ENCODE data around the gene KLK1.

Gene KLK1

DNA sequence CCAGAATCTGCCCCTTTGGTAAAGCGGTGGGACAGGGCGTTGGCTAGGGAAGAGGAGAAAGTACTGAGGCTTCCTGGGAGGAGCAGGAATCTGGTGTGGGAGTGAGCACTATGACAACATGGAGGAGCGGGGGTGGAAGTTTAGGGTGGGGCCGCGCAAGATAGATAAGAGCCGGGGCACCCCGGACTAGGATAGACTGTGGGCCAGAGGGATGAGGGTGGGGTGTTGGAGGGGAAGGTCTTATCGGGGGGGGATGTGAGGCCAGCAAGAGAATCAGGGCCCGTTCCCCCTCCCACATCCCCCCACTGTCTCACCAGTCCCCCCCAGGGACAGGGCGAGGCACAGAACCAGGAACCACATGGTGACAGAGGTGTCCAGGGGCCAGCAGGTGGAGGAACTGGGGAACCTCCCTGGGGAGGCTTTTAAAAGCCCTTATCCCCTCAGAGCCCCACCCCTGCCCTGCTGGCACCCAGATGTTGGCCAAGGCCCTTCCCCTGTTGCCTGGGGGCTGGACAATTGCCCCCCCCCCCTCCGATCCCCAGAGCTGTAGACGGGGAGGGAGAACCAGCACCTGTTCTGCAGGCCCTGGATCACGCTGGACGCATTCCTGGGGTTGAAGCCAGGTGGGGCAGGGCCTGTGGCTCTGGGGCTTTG lies at the start of gene KLK1:
Gene KLK1, minus strand, starts transcription at position 399 of the 654 bp plus-strand sequence. Its CDS starts 39 bp downstream, at position 360.
- DNase-seq, result no peak

DNA sequence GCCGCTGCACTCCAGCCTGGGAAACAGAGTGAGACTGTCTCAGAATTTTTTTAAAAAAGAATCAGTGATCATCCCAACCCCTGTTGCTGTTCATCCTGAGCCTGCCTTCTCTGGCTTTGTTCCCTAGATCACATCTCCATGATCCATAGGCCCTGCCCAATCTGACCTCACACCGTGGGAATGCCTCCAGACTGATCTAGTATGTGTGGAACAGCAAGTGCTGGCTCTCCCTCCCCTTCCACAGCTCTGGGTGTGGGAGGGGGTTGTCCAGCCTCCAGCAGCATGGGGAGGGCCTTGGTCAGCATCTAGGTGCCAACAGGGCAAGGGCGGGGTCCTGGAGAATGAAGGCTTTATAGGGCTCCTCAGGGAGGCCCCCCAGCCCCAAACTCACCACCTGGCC lies 49.5 kb upstream of the KLK1 start, which contains the start of gene KLK2:
Gene KLK2, plus strand, starts transcription at position 384 of the 400 bp plus-strand sequence. CDS start 35 bp downstream, outside the sequence.
- no peak for DNase-seq

DNA sequence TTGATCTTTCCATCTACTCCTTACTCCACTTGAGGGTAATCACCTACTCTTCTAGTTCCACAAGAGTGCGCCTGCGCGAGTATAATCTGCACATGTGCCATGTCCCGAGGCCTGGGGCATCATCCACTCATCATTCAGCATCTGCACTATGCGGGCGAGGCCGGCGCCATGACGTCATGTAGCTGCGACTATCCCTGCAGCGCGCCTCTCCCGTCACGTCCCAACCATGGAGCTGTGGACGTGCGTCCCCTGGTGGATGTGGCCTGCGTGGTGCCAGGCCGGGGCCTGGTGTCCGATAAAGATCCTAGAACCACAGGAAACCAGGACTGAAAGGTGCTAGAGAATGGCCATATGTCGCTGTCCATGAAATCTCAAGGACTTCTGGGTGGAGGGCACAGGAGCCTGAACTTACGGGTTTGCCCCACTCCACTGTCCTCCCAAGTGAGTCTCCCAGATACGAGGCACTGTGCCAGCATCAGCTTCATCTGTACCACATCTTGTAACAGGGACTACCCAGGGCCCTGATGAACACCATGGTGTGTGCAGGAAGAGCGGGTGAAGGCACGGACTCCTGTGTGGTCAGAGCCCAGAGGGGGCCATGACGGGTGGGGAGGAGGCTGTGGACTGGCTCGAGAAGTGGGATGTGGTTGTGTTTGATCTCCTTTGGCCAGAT lies 47.0 kb upstream of the KLK1 start:
- DNase-seq, result no peak

DNA sequence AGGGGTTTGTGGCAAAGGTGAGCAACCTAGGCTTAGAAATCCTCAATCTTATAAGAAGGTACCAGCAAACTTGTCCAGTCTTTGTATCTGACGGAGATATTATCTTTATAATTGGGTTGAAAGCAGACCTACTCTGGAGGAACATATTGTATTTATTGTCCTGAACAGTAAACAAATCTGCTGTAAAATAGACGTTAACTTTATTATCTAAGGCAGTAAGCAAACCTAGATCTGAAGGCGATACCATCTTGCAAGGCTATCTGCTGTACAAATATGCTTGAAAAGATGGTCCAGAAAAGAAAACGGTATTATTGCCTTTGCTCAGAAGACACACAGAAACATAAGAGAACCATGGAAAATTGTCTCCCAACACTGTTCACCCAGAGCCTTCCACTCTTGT lies 45.9 kb upstream of the KLK1 start:
- DNase-seq, result no peak

DNA sequence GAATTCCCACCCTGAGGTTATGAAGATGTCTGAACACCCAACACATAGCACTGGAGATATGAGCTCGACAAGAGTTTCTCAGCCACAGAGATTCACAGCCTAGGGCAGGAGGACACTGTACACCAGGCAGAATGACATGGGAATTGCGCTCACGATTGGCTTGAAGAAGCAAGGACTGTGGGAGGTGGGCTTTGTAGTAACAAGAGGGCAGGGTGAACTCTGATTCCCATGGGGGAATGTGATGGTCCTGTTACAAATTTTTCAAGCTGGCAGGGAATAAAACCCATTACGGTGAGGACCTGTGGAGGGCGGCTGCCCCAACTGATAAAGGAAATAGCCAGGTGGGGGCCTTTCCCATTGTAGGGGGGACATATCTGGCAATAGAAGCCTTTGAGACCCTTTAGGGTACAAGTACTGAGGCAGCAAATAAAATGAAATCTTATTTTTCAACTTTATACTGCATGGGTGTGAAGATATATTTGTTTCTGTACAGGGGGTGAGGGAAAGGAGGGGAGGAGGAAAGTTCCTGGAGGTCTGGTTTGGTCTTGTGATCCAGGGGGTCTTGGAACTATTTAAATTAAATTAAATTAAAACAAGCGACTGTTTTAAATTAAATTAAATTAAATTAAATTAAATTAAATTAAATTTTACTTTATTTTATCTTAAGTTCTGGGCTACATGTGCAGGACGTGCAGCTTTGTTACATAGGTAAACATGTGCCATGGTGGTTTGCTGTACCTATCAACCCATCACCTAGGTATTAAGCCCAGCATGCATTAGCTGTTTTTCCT lies 38.1 kb upstream of the KLK1 start:
- no peak for DNase-seq

DNA sequence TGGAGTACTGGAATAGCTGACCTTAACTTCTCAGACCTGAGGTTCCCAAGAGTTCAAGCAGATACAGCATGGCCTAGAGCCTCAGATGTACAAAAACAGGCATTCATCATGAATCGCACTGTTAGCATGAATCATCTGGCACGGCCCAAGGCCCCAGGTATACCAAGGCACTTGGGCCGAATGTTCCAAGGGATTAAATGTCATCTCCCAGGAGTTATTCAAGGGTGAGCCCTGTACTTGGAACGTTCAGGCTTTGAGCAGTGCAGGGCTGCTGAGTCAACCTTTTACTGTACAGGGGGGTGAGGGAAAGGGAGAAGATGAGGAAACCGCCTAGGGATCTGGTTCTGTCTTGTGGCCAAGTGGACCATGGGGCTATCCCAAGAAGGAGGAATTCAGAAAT lies 37.4 kb upstream of the KLK1 start:
- DNase-seq, result no peak

DNA sequence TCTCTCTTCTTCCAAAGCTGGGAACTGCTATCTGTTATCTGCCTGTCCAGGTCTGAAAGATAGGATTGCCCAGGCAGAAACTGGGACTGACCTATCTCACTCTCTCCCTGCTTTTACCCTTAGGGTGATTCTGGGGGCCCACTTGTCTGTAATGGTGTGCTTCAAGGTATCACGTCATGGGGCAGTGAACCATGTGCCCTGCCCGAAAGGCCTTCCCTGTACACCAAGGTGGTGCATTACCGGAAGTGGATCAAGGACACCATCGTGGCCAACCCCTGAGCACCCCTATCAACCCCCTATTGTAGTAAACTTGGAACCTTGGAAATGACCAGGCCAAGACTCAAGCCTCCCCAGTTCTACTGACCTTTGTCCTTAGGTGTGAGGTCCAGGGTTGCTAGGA lies 36.3 kb upstream of the KLK1 start:
- no peak for DNase-seq

DNA sequence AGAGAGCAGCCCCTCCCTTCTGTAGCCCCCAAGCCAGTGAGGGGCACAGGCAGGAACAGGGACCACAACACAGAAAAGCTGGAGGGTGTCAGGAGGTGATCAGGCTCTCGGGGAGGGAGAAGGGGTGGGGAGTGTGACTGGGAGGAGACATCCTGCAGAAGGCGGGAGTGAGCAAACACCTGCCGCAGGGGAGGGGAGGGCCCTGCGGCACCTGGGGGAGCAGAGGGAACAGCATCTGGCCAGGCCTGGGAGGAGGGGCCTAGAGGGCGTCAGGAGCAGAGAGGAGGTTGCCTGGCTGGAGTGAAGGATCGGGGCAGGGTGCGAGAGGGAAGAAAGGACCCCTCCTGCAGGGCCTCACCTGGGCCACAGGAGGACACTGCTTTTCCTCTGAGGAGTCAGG lies 35.3 kb upstream of the KLK1 start:
- no peak for DNase-seq

DNA sequence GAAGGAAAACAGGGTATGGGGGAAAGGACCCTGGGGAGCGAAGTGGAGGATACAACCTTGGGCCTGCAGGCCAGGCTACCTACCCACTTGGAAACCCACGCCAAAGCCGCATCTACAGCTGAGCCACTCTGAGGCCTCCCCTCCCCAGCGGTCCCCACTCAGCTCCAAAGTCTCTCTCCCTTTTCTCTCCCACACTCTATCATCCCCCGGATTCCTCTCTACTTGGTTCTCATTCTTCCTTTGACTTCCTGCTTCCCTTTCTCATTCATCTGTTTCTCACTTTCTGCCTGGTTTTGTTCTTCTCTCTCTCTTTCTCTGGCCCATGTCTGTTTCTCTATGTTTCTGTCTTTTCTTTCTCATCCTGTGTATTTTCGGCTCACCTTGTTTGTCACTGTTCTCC lies 33.8 kb upstream of the KLK1 start:
- DNase-seq, result no peak

DNA sequence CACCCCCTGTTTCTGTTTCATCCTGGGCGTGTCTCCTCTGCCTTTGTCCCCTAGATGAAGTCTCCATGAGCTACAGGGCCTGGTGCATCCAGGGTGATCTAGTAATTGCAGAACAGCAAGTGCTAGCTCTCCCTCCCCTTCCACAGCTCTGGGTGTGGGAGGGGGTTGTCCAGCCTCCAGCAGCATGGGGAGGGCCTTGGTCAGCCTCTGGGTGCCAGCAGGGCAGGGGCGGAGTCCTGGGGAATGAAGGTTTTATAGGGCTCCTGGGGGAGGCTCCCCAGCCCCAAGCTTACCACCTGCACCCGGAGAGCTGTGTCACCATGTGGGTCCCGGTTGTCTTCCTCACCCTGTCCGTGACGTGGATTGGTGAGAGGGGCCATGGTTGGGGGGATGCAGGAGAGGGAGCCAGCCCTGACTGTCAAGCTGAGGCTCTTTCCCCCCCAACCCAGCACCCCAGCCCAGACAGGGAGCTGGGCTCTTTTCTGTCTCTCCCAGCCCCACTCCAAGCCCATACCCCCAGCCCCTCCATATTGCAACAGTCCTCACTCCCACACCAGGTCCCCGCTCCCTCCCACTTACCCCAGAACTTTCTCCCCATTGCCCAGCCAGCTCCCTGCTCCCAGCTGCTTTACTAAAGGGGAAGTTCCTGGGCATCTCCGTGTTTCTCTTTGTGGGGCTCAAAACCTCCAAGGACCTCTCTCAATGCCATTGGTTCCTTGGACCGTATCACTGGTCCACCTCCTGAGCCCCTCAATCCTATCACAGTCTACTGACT lies 31.2 kb upstream of the KLK1 start, which contains the start of gene KLK3:
Gene KLK3, plus strand, starts transcription at position 280 of the 775 bp plus-strand sequence. Its CDS starts 41 bp downstream, at position 321.
- no peak for DNase-seq

DNA sequence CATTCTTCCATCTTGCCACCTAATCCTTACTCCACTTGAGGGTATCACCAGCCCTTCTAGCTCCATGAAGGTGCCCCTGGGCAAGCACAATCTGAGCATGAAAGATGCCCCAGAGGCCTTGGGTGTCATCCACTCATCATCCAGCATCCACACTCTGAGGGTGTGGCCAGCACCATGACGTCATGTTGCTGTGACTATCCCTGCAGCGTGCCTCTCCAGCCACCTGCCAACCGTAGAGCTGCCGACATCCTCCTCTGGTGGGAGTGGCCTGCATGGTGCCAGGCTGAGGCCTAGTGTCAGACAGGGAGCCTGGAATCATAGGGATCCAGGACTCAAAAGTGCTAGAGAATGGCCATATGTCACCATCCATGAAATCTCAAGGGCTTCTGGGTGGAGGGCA lies 28.0 kb upstream of the KLK1 start:
- DNase-seq, result no peak

DNA sequence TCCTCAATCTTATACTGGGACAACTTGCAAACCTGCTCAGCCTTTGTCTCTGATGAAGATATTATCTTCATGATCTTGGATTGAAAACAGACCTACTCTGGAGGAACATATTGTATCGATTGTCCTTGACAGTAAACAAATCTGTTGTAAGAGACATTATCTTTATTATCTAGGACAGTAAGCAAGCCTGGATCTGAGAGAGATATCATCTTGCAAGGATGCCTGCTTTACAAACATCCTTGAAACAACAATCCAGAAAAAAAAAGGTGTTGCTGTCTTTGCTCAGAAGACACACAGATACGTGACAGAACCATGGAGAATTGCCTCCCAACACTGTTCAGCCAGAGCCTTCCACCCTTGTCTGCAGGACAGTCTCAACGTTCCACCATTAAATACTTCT lies 27.2 kb upstream of the KLK1 start:
- DNase-seq, result no peak

DNA sequence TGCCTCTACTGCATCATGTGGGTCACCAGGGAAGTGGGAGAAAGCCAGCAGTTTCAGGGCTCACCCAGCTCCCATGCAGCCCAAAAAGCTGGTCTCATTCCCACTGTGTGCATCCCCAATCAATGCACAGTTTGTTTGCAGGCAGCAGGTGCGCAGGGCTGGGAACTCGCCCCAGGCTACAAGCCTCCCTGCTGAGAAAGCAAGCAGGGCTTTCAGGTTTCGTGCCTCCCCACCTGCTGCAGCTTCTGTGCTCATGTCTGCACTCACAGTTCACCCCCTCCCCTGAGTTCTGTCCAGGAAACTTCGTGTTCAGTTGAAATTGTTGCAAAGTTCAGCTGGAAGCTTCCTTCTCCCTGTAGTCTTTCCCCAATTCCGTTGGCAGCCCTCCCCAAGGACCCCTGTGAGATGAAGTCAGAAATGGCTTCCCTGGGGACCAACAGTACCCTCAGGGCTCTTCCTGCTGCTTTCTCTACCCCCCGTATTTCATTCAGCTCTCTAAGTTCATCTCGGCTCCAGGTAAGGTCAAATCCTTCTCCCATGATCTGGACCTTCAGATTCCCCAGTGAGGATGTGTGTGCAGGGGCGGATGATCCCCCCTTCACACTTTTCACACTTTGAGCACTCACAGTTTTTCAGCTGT lies 20.8 kb upstream of the KLK1 start:
- DNase-seq, result no peak

DNA sequence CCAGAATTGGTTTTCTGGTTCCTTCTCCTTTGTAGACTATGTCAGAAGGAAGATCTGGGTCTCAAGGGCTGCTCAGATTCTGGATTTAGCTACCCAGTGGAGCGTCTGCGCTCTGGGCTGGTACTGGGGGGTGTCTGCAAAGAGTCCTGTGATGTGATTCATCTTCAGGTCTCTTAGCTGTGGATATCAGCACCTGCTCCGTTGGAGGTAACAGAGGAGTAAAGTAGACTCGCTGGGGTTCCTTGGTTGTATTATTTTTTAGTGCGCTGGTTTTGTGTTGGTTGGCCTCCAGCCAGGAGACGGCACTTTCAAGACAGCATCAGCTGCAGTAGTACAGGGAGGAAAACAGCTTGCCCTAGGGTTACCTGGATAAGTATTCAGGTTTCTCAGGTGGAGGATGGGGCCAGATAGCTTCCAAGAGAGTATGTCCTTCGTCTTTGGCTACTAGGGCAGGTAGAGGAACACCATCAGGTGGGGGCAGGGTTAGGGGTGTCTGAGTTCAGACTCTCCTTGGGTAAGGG lies 20.2 kb upstream of the KLK1 start:
- no peak for DNase-seq

DNA sequence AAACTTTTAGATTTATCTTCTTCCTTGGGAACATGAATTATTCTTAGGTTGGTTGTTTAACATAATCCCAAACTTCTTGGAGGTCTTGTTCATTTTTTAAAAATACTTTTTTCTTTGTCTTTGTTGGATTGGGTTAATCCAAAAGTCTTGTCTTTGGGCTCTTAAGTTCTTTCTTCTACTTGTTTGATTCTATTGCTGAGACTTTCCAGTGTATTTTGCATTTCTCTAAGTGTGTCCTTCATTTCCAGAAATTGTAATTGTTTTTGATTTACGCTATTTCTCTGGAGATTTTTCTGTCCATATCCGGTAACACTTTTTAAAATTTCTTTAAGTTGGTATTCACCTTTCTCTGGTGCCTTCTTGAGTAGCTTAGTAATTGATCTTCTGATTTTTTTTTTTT lies 19.6 kb upstream of the KLK1 start:
- no peak for DNase-seq

DNA sequence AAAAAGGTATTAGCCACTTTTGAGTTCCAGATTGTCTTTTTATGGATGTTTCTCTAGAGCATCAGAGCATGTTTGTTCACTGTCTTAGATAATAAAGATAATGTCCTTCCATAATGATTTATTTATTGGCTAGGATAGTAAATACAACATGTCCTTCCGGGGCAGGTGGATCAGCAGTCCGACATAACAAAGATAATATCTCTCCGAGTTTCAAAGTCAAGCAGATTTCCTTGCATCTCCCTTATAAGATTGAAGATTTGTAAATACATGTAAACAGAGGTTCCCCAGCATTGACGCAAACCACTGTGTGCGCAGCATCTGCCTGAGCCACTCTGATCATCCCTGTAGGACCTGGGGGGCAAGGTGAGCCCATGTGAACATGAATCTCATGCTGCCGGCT lies 18.5 kb upstream of the KLK1 start:
- no peak for DNase-seq

DNA sequence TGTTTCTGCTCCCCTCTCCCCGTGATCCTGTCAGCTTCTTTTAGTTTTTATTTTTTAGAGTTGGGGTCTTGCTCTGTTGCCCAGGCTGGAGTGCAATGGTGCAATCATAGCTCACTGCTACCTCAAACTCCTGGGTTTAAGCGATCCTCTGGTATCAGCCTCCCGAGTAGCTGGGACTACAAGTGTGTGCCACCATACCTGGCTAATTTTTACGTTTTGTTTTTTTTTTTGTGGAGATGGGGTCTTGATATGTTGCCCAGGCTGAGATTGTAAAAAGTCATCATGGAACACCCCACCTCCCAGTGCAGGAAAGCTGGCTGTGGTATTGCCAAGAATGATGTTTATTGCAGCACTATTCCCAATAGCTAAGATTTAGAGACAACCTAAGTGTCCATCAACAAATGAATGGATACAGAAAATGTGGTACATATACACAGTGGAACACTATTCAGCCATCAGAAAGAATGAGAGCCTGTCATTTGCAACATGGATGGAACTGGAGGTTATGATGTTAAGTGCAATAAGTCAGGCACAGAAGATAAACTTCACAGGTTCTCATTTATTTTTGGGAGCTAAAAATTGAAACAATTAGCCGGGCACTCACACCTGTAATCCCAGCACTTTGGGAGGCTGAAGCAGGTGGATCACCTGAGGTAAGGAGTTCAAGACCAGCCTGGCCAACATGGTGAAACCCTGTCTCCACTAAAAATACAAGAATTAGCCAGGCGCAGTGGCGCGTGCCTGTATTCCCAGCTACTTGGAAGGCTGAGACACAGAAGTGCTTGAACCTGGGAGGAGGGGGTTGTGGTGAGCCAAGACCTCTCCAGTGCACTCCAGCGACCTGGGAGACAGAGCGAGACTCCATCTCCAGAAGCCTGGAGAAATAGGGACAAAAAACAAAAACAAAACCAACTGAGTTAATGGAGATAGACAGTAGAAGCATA lies 16.4 kb upstream of the KLK1 start:
- DNase-seq, result no peak

DNA sequence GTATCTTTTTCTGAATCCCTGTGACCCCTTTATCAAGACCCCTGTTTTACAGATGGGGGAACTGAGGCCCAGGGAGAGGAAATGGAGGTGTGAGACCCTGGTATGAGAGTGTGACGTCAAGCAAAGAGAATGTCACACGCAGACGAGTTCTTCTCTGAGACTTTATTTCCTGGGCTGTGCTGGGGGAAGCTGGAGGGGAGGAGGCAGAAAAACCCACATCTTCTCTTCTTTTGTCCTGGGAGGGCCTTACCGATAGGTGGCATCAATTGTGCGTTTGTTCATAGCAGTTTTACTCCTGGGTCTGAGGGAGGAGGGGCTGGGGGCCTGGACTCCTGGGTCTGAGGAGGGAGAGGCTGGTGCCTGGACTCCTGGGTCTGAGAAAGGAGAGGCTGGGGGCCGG lies 14.7 kb upstream of the KLK1 start:
- DNase-seq, result no peak

DNA sequence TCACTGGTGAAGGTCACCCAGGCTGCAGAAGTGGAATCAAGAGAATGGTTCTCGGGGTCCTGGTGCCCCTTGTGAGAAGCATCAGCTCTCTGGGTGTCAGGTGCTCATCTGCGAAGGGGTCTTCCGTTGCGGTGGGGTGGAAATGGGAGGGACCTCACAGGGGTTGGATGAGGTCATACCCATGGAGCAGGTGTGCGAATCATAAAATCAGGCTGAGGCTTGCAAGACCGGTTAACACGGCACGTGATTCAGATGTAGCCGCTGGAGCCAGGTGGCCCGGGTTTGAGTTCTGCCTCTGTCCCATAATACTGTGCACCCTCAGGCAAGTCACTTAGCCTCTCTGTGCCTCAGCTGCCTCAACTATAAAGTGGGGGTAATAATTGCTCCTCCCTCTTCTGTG lies 13.7 kb upstream of the KLK1 start:
- DNase-seq, result no peak

DNA sequence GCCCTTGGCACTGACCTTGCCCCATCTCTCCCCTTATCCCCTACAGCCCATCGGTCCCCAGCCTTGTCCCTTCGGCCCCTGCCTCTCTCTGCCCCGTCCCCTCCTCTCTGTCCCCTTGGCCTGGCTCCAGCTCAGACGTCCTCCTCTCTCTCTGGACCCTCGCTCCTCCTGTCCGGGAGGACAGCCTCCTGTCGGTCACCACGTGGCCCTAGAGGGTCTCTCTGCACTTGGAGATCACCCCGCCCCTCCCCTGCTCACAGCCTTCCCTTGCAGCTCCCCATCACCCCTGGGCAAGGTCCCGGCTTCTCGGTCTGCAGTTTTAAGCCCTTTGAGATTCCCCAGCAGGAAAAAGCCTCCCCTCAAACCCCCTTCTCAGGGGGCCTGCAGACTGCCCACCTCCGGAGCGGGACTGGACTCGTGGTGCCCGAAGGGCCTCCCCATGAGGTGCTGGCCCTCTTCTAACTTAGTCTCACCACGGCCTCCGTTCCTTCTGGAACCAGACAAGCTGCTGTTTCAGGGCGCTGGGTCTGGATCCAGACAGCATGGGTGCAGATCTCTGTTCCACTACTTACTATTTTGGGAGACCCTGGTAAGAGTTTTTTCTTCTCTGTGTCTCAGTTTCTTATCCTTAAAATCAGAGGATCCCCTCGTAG lies 13.1 kb upstream of the KLK1 start:
- no peak for DNase-seq

Measured in cerebellar nuclear complex (tissue), 1 donor.